ENCODE data around the gene UPB1.

Gene UPB1

DNA sequence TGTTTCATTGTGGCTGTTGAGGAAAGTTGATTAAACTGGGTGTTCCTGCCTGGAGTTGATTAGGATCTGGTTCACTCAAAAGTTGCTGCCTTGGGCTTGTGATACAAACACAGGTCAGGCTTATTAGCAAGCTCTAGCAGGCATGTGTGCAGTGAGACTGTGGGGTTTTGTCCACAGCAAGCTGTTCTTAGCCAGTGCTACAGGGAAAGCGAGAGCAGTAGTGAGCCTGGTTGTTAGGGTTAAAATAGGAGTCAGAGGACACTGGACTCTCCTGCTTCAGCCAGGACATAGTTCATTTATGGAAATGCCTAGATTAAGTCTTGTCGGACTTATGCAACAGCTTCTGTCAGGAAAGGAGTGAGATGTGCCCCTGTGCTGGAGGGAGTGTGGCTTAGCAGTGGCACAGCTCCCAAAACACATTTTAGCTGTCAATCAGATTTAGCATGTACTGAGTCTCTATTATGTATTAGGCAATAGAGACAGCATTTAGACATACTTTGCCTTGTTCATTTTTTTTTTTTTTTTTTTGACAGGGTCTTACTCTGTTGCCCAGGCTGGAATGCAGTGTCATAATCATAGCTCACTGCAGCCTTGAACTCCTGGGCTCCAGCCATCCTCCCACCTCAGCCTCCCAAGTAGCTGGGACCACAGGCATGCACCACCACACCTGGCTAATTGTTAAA is 69.4 kb downstream of the UPB1 start:
- H3K4me3 Mint-ChIP-seq, result no peak overlapping the region
- DNase-seq, result no peak
- peaks cover 15 to 30% of the 10 kb centered on the region in 2 donors for H3K36me3 Mint-ChIP-seq
- no peaks in the 10 kb centered on the region for H3K9me3 Mint-ChIP-seq
- H3K27ac Mint-ChIP-seq, result peak overlapping the region; percentile 77
- ATAC-seq (replicated peaks), result no peak
- peaks cover 24 to 48% of the 10 kb centered on the region in 2 donors for H3K4me1 Mint-ChIP-seq
- H3K27me3 Mint-ChIP-seq, result no peaks in the 10 kb centered on the region

DNA sequence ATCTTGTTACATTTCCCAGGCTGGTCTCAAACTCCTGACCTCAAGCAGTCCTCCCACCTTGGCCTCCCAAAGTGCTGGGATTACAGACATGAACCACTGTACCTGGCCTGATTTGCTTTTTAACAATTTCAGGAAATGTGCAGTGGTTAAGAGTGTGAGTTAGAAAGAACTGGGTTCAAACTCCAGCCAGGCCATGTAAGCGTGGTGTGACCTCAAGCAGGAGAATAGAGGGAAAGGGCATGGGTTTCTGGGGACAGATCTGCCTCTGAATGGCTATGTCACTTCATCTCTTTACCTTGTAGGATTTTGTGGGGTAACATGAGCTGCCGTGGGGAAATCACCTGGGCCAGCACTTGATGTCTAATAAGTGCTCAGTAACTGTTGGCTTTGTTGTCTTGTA is 69.9 kb downstream of the UPB1 start:
- ATAC-seq (replicated peaks), result no peak
- H3K4me1 Mint-ChIP-seq, result peaks cover 22 to 45% of the 10 kb centered on the region in 2 donors
- H3K9me3 Mint-ChIP-seq, result no peaks in the 10 kb centered on the region
- H3K27me3 Mint-ChIP-seq, result no peaks in the 10 kb centered on the region
- peaks cover 18 to 30% of the 10 kb centered on the region in 2 donors for H3K36me3 Mint-ChIP-seq
- DNase-seq, result no peak
- H3K27ac Mint-ChIP-seq, result no peak overlapping the region
- no peak overlapping the region for H3K4me3 Mint-ChIP-seq

DNA sequence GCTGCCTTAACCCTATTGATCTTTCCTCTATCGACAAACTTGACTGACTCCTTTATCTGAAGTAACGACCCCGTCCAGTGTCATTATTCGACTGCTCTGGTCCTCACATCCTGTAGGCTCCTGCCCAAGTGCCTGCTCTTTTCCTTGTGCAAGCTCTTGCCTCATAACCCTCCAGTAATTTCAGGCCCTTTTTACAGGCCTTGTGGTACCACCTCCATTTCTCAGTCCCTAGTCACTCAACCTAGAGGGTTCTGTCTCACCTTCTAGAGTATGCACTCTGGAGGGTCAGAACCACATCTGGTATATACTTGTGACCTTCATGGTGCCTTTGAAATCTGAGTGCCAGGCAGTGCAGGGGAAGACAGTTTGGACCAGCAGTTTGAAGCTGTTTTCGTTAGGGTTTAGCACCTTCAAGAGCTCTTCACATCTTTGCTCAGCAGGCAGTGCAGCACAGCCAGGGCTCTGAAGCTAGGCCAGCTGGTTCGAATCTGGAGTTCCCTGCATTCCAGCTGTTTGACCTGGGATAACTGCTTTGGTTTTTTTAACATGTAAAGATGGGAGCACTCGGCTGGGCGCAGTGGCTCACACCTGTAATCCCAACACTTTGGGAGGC is 71.9 kb downstream of the UPB1 start:
- no peaks in the 10 kb centered on the region for H3K9me3 Mint-ChIP-seq
- H3K4me3 Mint-ChIP-seq, result no peak overlapping the region
- H3K4me1 Mint-ChIP-seq, result peaks cover 19 to 35% of the 10 kb centered on the region in 2 donors
- ATAC-seq (replicated peaks) (no peak), DNase-seq (no peak)
- H3K36me3 Mint-ChIP-seq, result peaks cover 24 to 33% of the 10 kb centered on the region in 2 donors
- H3K27ac Mint-ChIP-seq, result no peak overlapping the region
- no peaks in the 10 kb centered on the region for H3K27me3 Mint-ChIP-seq

DNA sequence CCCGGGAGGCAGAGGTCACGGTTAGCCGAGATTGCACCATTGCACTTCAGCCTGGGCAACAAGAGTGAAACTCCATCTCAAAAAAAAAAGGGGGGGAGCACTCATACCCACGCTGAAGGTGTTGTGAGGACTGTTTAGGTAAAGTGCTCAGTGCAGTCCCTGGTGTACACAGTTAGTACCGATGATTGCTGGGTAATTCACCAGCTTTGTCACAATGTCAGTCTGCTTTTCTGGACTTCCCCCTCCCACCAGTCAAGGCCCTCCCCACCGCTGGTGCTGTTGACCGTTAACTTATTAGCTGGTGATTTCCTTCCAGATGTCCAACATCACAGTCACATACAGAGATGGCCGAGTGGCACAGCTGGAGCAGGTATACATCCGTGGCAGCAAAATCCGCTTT is 72.5 kb downstream of the UPB1 start:
- peak in 1 of 2 donors; percentile 31 for ATAC-seq (replicated peaks)
- Mint-ChIP-seq H3K4me1 (peaks cover 19 to 28% of the 10 kb centered on the region in 2 donors), H3K27ac (no peak overlapping the region), H3K27me3 (no peaks in the 10 kb centered on the region), H3K9me3 (no peaks in the 10 kb centered on the region), H3K4me3 (no peak overlapping the region), H3K36me3 (peaks cover 27 to 39% of the 10 kb centered on the region in 2 donors)
- DNase-seq, result no peak

DNA sequence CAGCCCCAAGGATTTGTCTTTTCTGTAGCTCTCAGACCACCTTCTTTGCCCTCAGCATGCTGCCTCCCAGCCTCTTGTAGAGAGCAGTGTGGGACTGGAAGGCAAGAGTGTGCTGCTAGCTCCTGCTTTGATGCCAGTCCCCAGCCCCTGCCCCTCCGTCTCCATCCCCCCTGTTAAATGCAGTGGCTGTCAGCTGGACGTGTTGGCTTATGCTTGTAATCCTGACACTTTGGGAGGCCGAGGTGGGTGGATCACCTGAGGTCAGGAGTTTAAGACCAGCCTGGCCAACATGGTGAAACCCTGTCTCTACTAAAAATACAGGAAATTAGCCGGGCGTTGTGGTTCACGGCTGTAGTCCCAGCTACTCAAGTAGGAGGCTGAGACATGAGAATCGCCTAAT is 76.1 kb downstream of the UPB1 start:
- H3K4me3 Mint-ChIP-seq, result no peak overlapping the region
- H3K27me3 Mint-ChIP-seq, result no peaks in the 10 kb centered on the region
- ATAC-seq (replicated peaks) (no peak), DNase-seq (no peak)
- peak overlapping the region; percentile 37 for H3K27ac Mint-ChIP-seq
- peaks cover 7 to 8% of the 10 kb centered on the region in 2 donors for H3K4me1 Mint-ChIP-seq
- no peaks in the 10 kb centered on the region for H3K9me3 Mint-ChIP-seq
- H3K36me3 Mint-ChIP-seq, result peaks cover 38 to 54% of the 10 kb centered on the region in 2 donors

DNA sequence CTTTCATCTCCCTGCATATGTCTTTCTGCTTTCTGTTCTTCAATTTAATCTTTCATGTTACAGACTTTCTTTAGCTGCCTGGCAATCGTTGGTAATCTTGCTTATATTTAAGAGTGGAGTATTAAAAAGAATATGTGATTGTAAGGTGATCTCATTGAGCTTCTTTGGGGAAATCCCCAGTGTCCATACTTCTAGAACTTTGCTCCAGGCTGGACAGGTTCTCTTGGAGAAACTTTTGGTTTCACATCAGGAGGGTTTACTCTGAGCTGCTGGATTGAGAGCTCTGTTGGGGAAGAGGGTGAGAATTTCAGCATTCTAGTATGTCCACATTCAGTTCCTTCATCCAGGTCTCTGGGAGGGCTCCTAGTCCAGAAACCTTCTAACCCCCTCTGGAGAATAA is 81.6 kb downstream of the UPB1 start:
- Mint-ChIP-seq H3K9me3 (no peaks in the 10 kb centered on the region), H3K27ac (peak overlapping the region; percentile 37), H3K4me1 (peaks cover 0 to 1% of the 10 kb centered on the region in 2 donors), H3K27me3 (no peaks in the 10 kb centered on the region), H3K4me3 (no peak overlapping the region), H3K36me3 (peaks cover 32 to 52% of the 10 kb centered on the region in 2 donors)
- DNase-seq, result no peak
- ATAC-seq (replicated peaks), result no peak
